Stimulated activated naive CD8-positive, alpha-beta T cell treated with anti-CD3 and anti-CD28 coated beads, Interleukin-15, Interleukin-2, amounts not matched to agents 100 U/mL and 50 U/mL, for 24 hours (primary cell): ENCODE measurements around the gene AP1B1.
"Not testable (repeated sequence)": the region's sequence is repeated elsewhere in the genome, so short reads cannot be mapped to it uniquely, and the experiment has no call there.

Source experiments
- ATAC-seq: fragments of 150-1000 bp; cut with Tn5 transposase; one replicate; pipeline ENCODE4 v1.10.0; 2021
- DNase-seq: peaks from one replicate; pipeline ENCODE4 v3.0.0; 2021

AP1B1 gene

GRCh38 chr22:29348956-29349355, 39.4 kb downstream of the AP1B1 start:
- DNase-seq = no peak
- ATAC-seq = no peak

GRCh38 chr22:29348041-29348440, 40.3 kb downstream of the AP1B1 start:
- DNase-seq (no peak), ATAC-seq (no peak)

GRCh38 chr22:29346659-29347058, 41.7 kb downstream of the AP1B1 start:
- DNase-seq = no peak

GRCh38 chr22:29345932-29346331, 42.4 kb downstream of the AP1B1 start:
- ATAC-seq (no peak), DNase-seq (no peak)

More at GRCh38 chr22:29346659-29347058, 41.7 kb downstream of the AP1B1 start:
- no peak for ATAC-seq

GRCh38 chr22:29344889-29345288, 43.5 kb downstream of the AP1B1 start:
- not testable (repeated sequence) for DNase-seq, ATAC-seq

GRCh38 chr22:29344137-29344536, 44.2 kb downstream of the AP1B1 start:
- no peak for DNase-seq
- no peak for ATAC-seq

GRCh38 chr22:29343313-29343805, 45.0 kb downstream of the AP1B1 start:
- DNase-seq = no peak
- ATAC-seq = no peak

GRCh38 chr22:29342577-29343312, 45.6 kb downstream of the AP1B1 start:
- ATAC-seq = no peak
- DNase-seq = no peak

- no peak for ATAC-seq
- no peak for DNase-seq
Measured at GRCh38 chr22:29342177-29342576, 46.2 kb downstream of the AP1B1 start.

- DNase-seq (no peak), ATAC-seq (no peak)
Measured at GRCh38 chr22:29341849-29342127, 46.6 kb downstream of the AP1B1 start.

- ATAC-seq = no peak
- no peak for DNase-seq
Measured at GRCh38 chr22:29341056-29341848, 47.1 kb downstream of the AP1B1 start.

GRCh38 chr22:29340566-29340965, 47.8 kb downstream of the AP1B1 start:
- no peak for ATAC-seq

GRCh38 chr22:29339381-29340235, 48.8 kb downstream of the AP1B1 start:
- no peak for ATAC-seq

More at GRCh38 chr22:29340566-29340965, 47.8 kb downstream of the AP1B1 start:
- no peak for DNase-seq

GRCh38 chr22:29338398-29338797, 50.0 kb downstream of the AP1B1 start:
- ATAC-seq (no peak), DNase-seq (no peak)

More at GRCh38 chr22:29339381-29340235, 48.8 kb downstream of the AP1B1 start:
- DNase-seq = no peak

- DNase-seq (no peak), ATAC-seq (no peak)
Measured at GRCh38 chr22:29337631-29338284, 50.6 kb downstream of the AP1B1 start.

- ATAC-seq (no peak), DNase-seq (no peak)
Measured at GRCh38 chr22:29336751-29337490, 51.4 kb downstream of the AP1B1 start.

- DNase-seq = no peak
- no peak for ATAC-seq
Measured at GRCh38 chr22:29335656-29336055, 52.7 kb downstream of the AP1B1 start.

GRCh38 chr22:29334696-29335344, 53.5 kb downstream of the AP1B1 start:
- DNase-seq = no peak
- no peak for ATAC-seq

GRCh38 chr22:29334148-29334547, 54.2 kb downstream of the AP1B1 start:
- no peak for DNase-seq
- ATAC-seq = no peak

GRCh38 chr22:29332886-29333496, 55.4 kb downstream of the AP1B1 start:
- DNase-seq (no peak), ATAC-seq (no peak)
